Activated naive CD4-positive, alpha-beta T cell treated with anti-CD3 and anti-CD28 coated beads for 36 hours (primary cell): ENCODE results near the gene SKAP2. TPM values are rescaled to one million over a fixed set of nuclear protein-coding genes. Genes with fewer than 3 reads are reported as not detected.
"Not testable (repeated sequence)": the region's sequence is repeated elsewhere in the genome, so short reads cannot be mapped to it uniquely, and the experiment has no call there.

Experiments used
- CTCF ChIA-PET: fragments of 350-600 bp; sonication (Branson Sonifier 250); formaldehyde crosslinking; loops from one replicate; lab custom pipeline; 2021; ENCODE audit warnings: antibody characterized with exemption; lab: Charles Lee
- DNase-seq: peaks from one replicate; pipeline ENCODE4 v3.0.0-alpha.2; 2020
- H3K27ac Mint-ChIP-seq: one replicate; pipeline ENCODE4 v1.8.0; 2021; ENCODE audit warnings: mild to moderate bottlenecking, mixed read lengths
- H3K27me3 Mint-ChIP-seq: one replicate; pipeline ENCODE4 v1.8.0; 2021; ENCODE audit warnings: low read depth, mixed read lengths
- H3K36me3 Mint-ChIP-seq: one replicate; pipeline ENCODE4 v1.8.0; 2021; ENCODE audit warnings: low read depth, mixed read lengths
- H3K4me1 Mint-ChIP-seq: one replicate; pipeline ENCODE4 v1.8.0; 2021; ENCODE audit warnings: low read depth, mixed read lengths
- H3K4me3 Mint-ChIP-seq: one replicate; pipeline ENCODE4 v1.8.0; 2021; ENCODE audit warnings: mild to moderate bottlenecking, moderate library complexity, mixed read lengths
- H3K9me3 Mint-ChIP-seq: one replicate; pipeline ENCODE4 v1.8.0; 2021; ENCODE audit warnings: mixed read lengths
- intact Hi-C: fragments of 100-400 bp; cut with micrococcal nuclease; formaldehyde crosslinking; loops from one replicate; pipeline ENCODE4 v1.15.1; 2023
- total RNA-seq, 2 experiments: library from RNA; stranded (reverse); gene quantifications; one replicate each; pipeline ENCODE4 v1.2.3, GENCODE V29; 2021

The SKAP2 gene
- total RNA-seq, 2 experiments from 2014 or later: 5.6 to 6.6 TPM

- peaks cover 50% of the 10 kb centered on the region for H3K27me3 Mint-ChIP-seq
- intact Hi-C loops: no loop called here
These were observed 8.0 kb downstream of the SKAP2 start for GRCh38 chr7:26856176-26856985.

GRCh38 chr7:26854876-26855855, 9.2 kb downstream of the SKAP2 start:
- CTCF ChIA-PET: interaction anchor here (1.2 to 4.0 kb wide), 3 partner anchors 18 to 307 kb away, joined by 3 to 19 read pairs (median 6); no protein-coding TSS in a partner anchor
- no peak overlapping the region for H3K27ac Mint-ChIP-seq

More at GRCh38 chr7:26856176-26856985, 8.0 kb downstream of the SKAP2 start:
- H3K4me1 Mint-ChIP-seq: peaks cover 3% of the 10 kb centered on the region
- no peak overlapping the region for H3K27ac Mint-ChIP-seq
- DNase-seq: no peak
- CTCF ChIA-PET: interaction anchor here (1.8 kb wide), 1 partner anchor 294 kb away, joined by 6 read pairs; no protein-coding TSS in a partner anchor
- H3K4me3 Mint-ChIP-seq: no peak overlapping the region
- no peaks in the 10 kb centered on the region for H3K36me3 Mint-ChIP-seq
- no peaks in the 10 kb centered on the region for H3K9me3 Mint-ChIP-seq

GRCh38 chr7:26853788-26854393, 10.5 kb downstream of the SKAP2 start:
- intact Hi-C loops: loop anchor here (1.0 kb wide), 1 partner anchor 307 kb away; no protein-coding TSS in a partner anchor
- no peaks in the 10 kb centered on the region for H3K9me3 Mint-ChIP-seq
- peaks cover 3% of the 10 kb centered on the region for H3K4me1 Mint-ChIP-seq
- H3K4me3 Mint-ChIP-seq: no peak overlapping the region
- peaks cover 41% of the 10 kb centered on the region for H3K27me3 Mint-ChIP-seq
- no peaks in the 10 kb centered on the region for H3K36me3 Mint-ChIP-seq
- no peak overlapping the region for H3K27ac Mint-ChIP-seq
- CTCF ChIA-PET: interaction anchor here (0.6 to 4.0 kb wide), 3 partner anchors 121 to 308 kb away, joined by 3 to 19 read pairs (median 3); no protein-coding TSS in a partner anchor
- DNase-seq: no peak

More at GRCh38 chr7:26854876-26855855, 9.2 kb downstream of the SKAP2 start:
- DNase-seq: no peak
- H3K4me1 Mint-ChIP-seq: peaks cover 3% of the 10 kb centered on the region
- peaks cover 52% of the 10 kb centered on the region for H3K27me3 Mint-ChIP-seq
- no peaks in the 10 kb centered on the region for H3K9me3 Mint-ChIP-seq
- H3K4me3 Mint-ChIP-seq: no peak overlapping the region
- intact Hi-C loops: no loop called here
- H3K36me3 Mint-ChIP-seq: no peaks in the 10 kb centered on the region

- no peak for DNase-seq
- Mint-ChIP-seq H3K9me3 (no peaks in the 10 kb centered on the region), H3K36me3 (no peaks in the 10 kb centered on the region), H3K4me3 (no peak overlapping the region), H3K27ac (no peak overlapping the region), H3K4me1 (no peaks in the 10 kb centered on the region), H3K27me3 (peaks cover 12% of the 10 kb centered on the region)
- CTCF ChIA-PET: interaction anchor here (0.7 to 1.1 kb wide), 4 partner anchors 168 to 316 kb away, joined by 4 to 5 read pairs (median 4); no protein-coding TSS in a partner anchor
- intact Hi-C loops: no loop called here
These were observed 14.2 kb downstream of the SKAP2 start for GRCh38 chr7:26850193-26850651.

GRCh38 chr7:26843705-26844104, 20.7 kb downstream of the SKAP2 start:
- Mint-ChIP-seq H3K4me3 (no peak overlapping the region), H3K27ac (no peak overlapping the region)

GRCh38 chr7:26842897-26843296, 21.5 kb downstream of the SKAP2 start:
- CTCF ChIA-PET: no interaction called here
- Mint-ChIP-seq H3K9me3 (no peaks in the 10 kb centered on the region), H3K27me3 (peaks cover 2% of the 10 kb centered on the region), H3K4me1 (no peaks in the 10 kb centered on the region), H3K4me3 (no peak overlapping the region), H3K36me3 (no peaks in the 10 kb centered on the region), H3K27ac (no peak overlapping the region)
- intact Hi-C loops: no loop called here
- DNase-seq: no peak

More at GRCh38 chr7:26843705-26844104, 20.7 kb downstream of the SKAP2 start:
- DNase-seq: no peak
- intact Hi-C loops: no loop called here
- CTCF ChIA-PET: interaction anchor here (0.6 kb wide), 1 partner anchor 149 kb away, joined by 3 read pairs; no protein-coding TSS in a partner anchor
- H3K9me3 Mint-ChIP-seq: no peaks in the 10 kb centered on the region
- H3K4me1 Mint-ChIP-seq: no peaks in the 10 kb centered on the region
- H3K27me3 Mint-ChIP-seq: peaks cover 2% of the 10 kb centered on the region
- no peaks in the 10 kb centered on the region for H3K36me3 Mint-ChIP-seq

- Mint-ChIP-seq H3K27me3 (peaks cover 7% of the 10 kb centered on the region), H3K36me3 (no peaks in the 10 kb centered on the region), H3K4me3 (no peak overlapping the region), H3K9me3 (peaks cover 5% of the 10 kb centered on the region), H3K27ac (no peak overlapping the region), H3K4me1 (no peaks in the 10 kb centered on the region)
- intact Hi-C loops: no loop called here
- no peak for DNase-seq
- CTCF ChIA-PET: no interaction called here
These were observed 23.2 kb downstream of the SKAP2 start for GRCh38 chr7:26841003-26841739.

- Mint-ChIP-seq H3K9me3 (peaks cover 13% of the 10 kb centered on the region), H3K27me3 (peaks cover 20% of the 10 kb centered on the region)
- H3K36me3 Mint-ChIP-seq, H3K4me3 Mint-ChIP-seq, DNase-seq, H3K4me1 Mint-ChIP-seq, intact Hi-C loops, H3K27ac Mint-ChIP-seq: not testable (repeated sequence)
- CTCF ChIA-PET: interaction anchor here (1.7 kb wide), 1 partner anchor 18 kb away, joined by 3 read pairs; no protein-coding TSS in a partner anchor
These were observed 27.6 kb downstream of the SKAP2 start for GRCh38 chr7:26836793-26837192.

GRCh38 chr7:26815426-26815825, 49.0 kb downstream of the SKAP2 start:
- no peaks in the 10 kb centered on the region for H3K36me3 Mint-ChIP-seq
- no peak for DNase-seq
- no peak overlapping the region for H3K27ac Mint-ChIP-seq
- intact Hi-C loops: no loop called here
- H3K4me1 Mint-ChIP-seq: no peaks in the 10 kb centered on the region
- peaks cover 9% of the 10 kb centered on the region for H3K27me3 Mint-ChIP-seq
- no peak overlapping the region for H3K4me3 Mint-ChIP-seq
- H3K9me3 Mint-ChIP-seq: no peaks in the 10 kb centered on the region
- CTCF ChIA-PET: no interaction called here

GRCh38 chr7:26813432-26813831, 51.0 kb downstream of the SKAP2 start:
- H3K27me3 Mint-ChIP-seq: peaks cover 7% of the 10 kb centered on the region
- intact Hi-C loops: no loop called here
- no peaks in the 10 kb centered on the region for H3K9me3 Mint-ChIP-seq
- no peak for DNase-seq
- no peak overlapping the region for H3K27ac Mint-ChIP-seq
- CTCF ChIA-PET: interaction anchor here (0.7 to 0.8 kb wide), 2 partner anchors 175 to 280 kb away, joined by 3 read pairs; no protein-coding TSS in a partner anchor
- H3K36me3 Mint-ChIP-seq: no peaks in the 10 kb centered on the region
- no peaks in the 10 kb centered on the region for H3K4me1 Mint-ChIP-seq
- H3K4me3 Mint-ChIP-seq: no peak overlapping the region

GRCh38 chr7:26794541-26794940, 69.8 kb downstream of the SKAP2 start:
- H3K27ac Mint-ChIP-seq: no peak overlapping the region
- no peaks in the 10 kb centered on the region for H3K36me3 Mint-ChIP-seq
- H3K9me3 Mint-ChIP-seq: no peaks in the 10 kb centered on the region
- intact Hi-C loops: no loop called here
- peaks cover 20% of the 10 kb centered on the region for H3K27me3 Mint-ChIP-seq
- H3K4me1 Mint-ChIP-seq: no peaks in the 10 kb centered on the region
- no peak for DNase-seq
- CTCF ChIA-PET: no interaction called here
- H3K4me3 Mint-ChIP-seq: no peak overlapping the region
